Upper lobe of left lung (tissue), 4 donors: ENCODE results near the gene RASSF1.

Experiments
- EP300 ChIP-seq, 4 donors: sonication (generic); formaldehyde crosslinking; IDR thresholded peaks; one replicate each; pipeline ENCODE4 v1.5.1; 2017; ENCODE audit warnings: antibody characterized with exemption in 4 of 4, control low read depth in 2 of 4
- POLR2A ChIP-seq, 4 donors: fragments of 450-650 bp; IDR thresholded peaks; one replicate each; pipeline ENCODE4 v1.5.1; 2016 to 2017; ENCODE audit warnings: antibody characterized with exemption in 4 of 4, mild to moderate bottlenecking in 2 of 4
- POLR2AphosphoS5 ChIP-seq, 2 donors: sonication (generic); formaldehyde crosslinking; IDR thresholded peaks; one replicate each; pipeline ENCODE4 v1.5.1; 2017; ENCODE audit warnings: antibody characterized with exemption in 2 of 2
- TF ChIP-seq, protein P1 (sequence below), 6 experiments: fragments of 450-650 bp in 4 of 6; fragments of 200-600 bp in 2 of 6; sonication (generic) in 2 of 6; IDR thresholded peaks; one replicate each; pipeline ENCODE4 v1.5.1; 2016 to 2019; ENCODE audit warnings: antibody characterized with exemption in 6 of 6

DNA sequence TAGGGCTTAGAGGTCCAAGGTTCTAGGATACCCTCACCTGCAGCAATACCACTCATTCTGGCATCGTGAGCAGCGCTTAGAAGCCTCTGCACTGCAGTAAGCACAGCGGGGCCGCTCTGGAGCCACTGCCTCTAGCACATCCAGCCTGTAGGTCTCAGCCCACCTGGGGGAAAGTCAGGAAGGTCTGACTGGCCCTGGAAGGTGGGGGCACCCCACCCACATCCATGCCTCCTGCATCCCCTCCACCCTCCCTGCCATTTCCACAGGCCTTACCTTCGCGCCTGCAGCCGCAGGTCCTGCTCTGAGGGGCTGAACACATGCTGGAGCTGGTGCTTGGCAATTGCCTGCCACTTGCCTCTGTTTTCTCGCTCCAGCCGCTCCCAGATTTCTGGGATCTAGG, 901 bp upstream of the RASSF1 start:
- TF ChIP-seq, protein P1, sequence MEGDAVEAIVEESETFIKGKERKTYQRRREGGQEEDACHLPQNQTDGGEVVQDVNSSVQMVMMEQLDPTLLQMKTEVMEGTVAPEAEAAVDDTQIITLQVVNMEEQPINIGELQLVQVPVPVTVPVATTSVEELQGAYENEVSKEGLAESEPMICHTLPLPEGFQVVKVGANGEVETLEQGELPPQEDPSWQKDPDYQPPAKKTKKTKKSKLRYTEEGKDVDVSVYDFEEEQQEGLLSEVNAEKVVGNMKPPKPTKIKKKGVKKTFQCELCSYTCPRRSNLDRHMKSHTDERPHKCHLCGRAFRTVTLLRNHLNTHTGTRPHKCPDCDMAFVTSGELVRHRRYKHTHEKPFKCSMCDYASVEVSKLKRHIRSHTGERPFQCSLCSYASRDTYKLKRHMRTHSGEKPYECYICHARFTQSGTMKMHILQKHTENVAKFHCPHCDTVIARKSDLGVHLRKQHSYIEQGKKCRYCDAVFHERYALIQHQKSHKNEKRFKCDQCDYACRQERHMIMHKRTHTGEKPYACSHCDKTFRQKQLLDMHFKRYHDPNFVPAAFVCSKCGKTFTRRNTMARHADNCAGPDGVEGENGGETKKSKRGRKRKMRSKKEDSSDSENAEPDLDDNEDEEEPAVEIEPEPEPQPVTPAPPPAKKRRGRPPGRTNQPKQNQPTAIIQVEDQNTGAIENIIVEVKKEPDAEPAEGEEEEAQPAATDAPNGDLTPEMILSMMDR (IDR thresholded peaks at IDR 0.05): no peak
- TF ChIP-seq POLR2A (IDR thresholded peaks at IDR 0.05): no peak
- no peak for TF ChIP-seq POLR2AphosphoS5 (IDR thresholded peaks at IDR 0.05)
- no peak for TF ChIP-seq EP300 (IDR thresholded peaks at IDR 0.05)
